Left ventricle myocardium superior (tissue), 1 donor: ENCODE data around the gene CAPN13. TPM values are rescaled to one million over a fixed set of nuclear protein-coding genes. Genes with fewer than 3 reads are reported as not detected.
A peak's percentile ranks its signal among the peaks of the same experiment; 100 is the strongest.
"Not testable (repeated sequence)": the region's sequence is repeated elsewhere in the genome, so short reads cannot be mapped to it uniquely, and the experiment has no call there.

ENCODE experiments used
- ATAC-seq: fragments of 200-7000 bp; cut with Tn5 transposase; one replicate; pipeline ENCODE4 v1.9.1; 2020; ENCODE audit warnings: mild to moderate bottlenecking, moderate library complexity
- DNase-seq: peaks from one replicate; pipeline ENCODE4 v3.0.0-alpha.2; 2020
- intact Hi-C: fragments of 100-400 bp; cut with micrococcal nuclease; formaldehyde crosslinking; loops from one replicate; pipeline ENCODE4 v1.11.0; 2022
- total RNA-seq: library from RNA; stranded (reverse); fragmentation: NEBNext Ultra II Directional; extraction: Animal tissue kit (Norgen Biotek cat#: 25700); gene quantifications from one replicate; pipeline ENCODE4 v1.2.1, GENCODE V29; 2021
- donor health status: DM: no; HTN: yes; CAD: no; lungs with severe emphysema.

Gene CAPN13
- total RNA-seq, 1 donor from 2014 or later, result not detected

GRCh38 chr2:30709516-30709915 lies 97.7 kb downstream of the CAPN13 start:
- DNase-seq (no peak), ATAC-seq (peak; percentile 6)
- intact Hi-C loops, result loop anchor here (10.0 kb wide), 2 partner anchors 365 to 545 kb away; no protein-coding TSS in a partner anchor

GRCh38 chr2:30708491-30709290 lies 98.6 kb downstream of the CAPN13 start:
- DNase-seq (no peak), ATAC-seq (peak; percentile 11)
- intact Hi-C loops, result loop anchor here (10.0 kb wide), 2 partner anchors 364 to 544 kb away; no protein-coding TSS in a partner anchor

GRCh38 chr2:30707304-30707903 lies 99.8 kb downstream of the CAPN13 start:
- ATAC-seq (no peak), DNase-seq (no peak)

GRCh38 chr2:30706534-30707303 lies 100.5 kb downstream of the CAPN13 start:
- intact Hi-C loops, result loop anchor here (2.0 to 10.0 kb wide), 3 partner anchors 362 to 542 kb away; no protein-coding TSS in a partner anchor
- peak; percentile 73 for ATAC-seq
- peak; percentile 87 for DNase-seq

More at GRCh38 chr2:30707304-30707903, 99.8 kb downstream of the CAPN13 start:
- intact Hi-C loops, result loop anchor here (2.0 to 10.0 kb wide), 3 partner anchors 363 to 543 kb away; no protein-coding TSS in a partner anchor

- no peak for ATAC-seq
- intact Hi-C loops, result loop anchor here (2.0 to 10.0 kb wide), 3 partner anchors 361 to 541 kb away; no protein-coding TSS in a partner anchor
- DNase-seq, result no peak
These were observed 101.3 kb downstream of the CAPN13 start for GRCh38 chr2:30705711-30706533.

GRCh38 chr2:30705056-30705455 lies 102.2 kb downstream of the CAPN13 start:
- ATAC-seq, result no peak
- intact Hi-C loops, result loop anchor here (10.0 kb wide), 2 partner anchors 360 to 540 kb away; no protein-coding TSS in a partner anchor
- no peak for DNase-seq

GRCh38 chr2:30704309-30705020 lies 102.8 kb downstream of the CAPN13 start:
- intact Hi-C loops, result loop anchor here (10.0 kb wide), 2 partner anchors 360 to 540 kb away; no protein-coding TSS in a partner anchor
- DNase-seq, result no peak
- ATAC-seq, result no peak

- intact Hi-C loops, result loop anchor here (10.0 kb wide), 2 partner anchors 358 to 538 kb away; no protein-coding TSS in a partner anchor
- ATAC-seq (no peak), DNase-seq (no peak)
These were observed 104.6 kb downstream of the CAPN13 start for GRCh38 chr2:30702694-30703093.

- intact Hi-C loops, result loop anchor here (10.0 kb wide), 2 partner anchors 357 to 537 kb away; no protein-coding TSS in a partner anchor
- ATAC-seq, result no peak
These were observed 105.5 kb downstream of the CAPN13 start for GRCh38 chr2:30701782-30702181.

GRCh38 chr2:30697242-30698103 lies 109.8 kb downstream of the CAPN13 start:
- intact Hi-C loops, ATAC-seq, DNase-seq: not testable (repeated sequence)

More at GRCh38 chr2:30701782-30702181, 105.5 kb downstream of the CAPN13 start:
- no peak for DNase-seq

- ATAC-seq (no peak), DNase-seq (no peak)
- intact Hi-C loops, result no loop called here
These were observed 111.5 kb downstream of the CAPN13 start for GRCh38 chr2:30695749-30696148.

GRCh38 chr2:30694286-30695055 lies 112.8 kb downstream of the CAPN13 start:
- intact Hi-C loops, result no loop called here

GRCh38 chr2:30693821-30694281 lies 113.4 kb downstream of the CAPN13 start:
- ATAC-seq, result peak; percentile 34
- intact Hi-C loops, result no loop called here
- DNase-seq, result no peak

More at GRCh38 chr2:30694286-30695055, 112.8 kb downstream of the CAPN13 start:
- DNase-seq (no peak), ATAC-seq (peak; percentile 64)

- intact Hi-C loops, result no loop called here
- DNase-seq (no peak), ATAC-seq (no peak)
These were observed 114.4 kb downstream of the CAPN13 start for GRCh38 chr2:30692829-30693275.

- intact Hi-C loops, result no loop called here
- ATAC-seq, result peak; percentile 48
- DNase-seq, result peak; percentile 55
These were observed 115.1 kb downstream of the CAPN13 start for GRCh38 chr2:30691948-30692828.
